HG02885 (cell line): ENCODE results near the gene LNX2.

ENCODE experiments used
- ATAC-seq: cut with Tn5 transposase; IDR thresholded peaks from one replicate; pipeline ENCODE4 v1.9.1; 2021; ENCODE audit warnings: mild to moderate bottlenecking; ENCODE audit not compliant: unreplicated experiment, poor library complexity

The LNX2 gene

DNA sequence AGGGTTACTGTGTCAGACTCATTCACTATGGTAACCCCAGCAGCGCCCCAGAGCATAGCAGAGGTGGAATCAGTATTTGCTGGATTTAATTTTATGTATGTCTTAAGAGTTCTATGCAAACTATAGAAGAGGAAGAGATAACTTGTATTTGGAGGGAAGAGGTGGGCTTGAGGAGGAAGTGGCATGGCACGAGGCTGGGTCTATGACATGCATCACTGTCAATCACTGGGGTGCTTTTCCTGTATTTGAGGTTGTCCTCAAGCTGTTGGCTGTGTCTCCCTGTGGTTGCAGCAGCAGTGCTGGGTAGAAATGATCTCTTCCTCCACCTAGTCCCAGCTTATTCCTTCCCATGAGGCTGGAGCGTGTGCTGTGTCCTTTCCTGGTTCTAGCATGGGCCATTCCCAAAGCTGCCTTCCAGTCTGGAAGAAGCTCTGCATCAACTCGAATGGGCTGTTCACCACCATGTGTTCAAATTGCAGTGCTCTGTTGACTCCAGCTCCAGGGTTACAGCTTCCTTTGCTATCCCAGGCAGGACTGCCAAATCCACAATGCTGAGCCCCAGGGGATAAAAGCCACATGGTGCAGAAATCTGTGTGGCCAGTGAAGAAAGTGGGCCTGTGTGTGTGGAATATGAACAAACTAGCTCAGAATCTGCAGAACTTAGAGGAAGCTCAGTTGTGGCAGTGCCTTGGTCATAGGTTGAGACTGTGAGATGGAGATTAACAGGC lies 96.8 kb downstream of the LNX2 start:
- ATAC-seq = no peak

DNA sequence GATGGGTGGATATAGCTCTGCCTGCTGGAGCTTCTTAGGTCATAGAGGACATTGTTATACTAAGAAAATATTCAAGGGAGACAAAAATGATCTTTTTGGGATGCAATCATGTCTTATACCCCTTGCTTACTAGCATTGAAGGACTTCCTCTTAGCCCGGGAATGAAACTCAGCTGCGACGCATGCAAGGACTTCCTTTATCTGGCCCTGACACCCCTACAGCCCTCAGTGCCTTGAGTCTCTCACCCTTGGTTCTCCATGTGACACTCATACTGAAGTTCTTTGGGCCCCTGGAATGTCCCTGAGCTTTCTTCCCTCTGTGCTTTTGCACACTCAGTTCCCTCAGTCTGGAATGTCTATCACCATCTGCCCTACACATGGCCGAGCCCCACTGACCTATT lies 97.5 kb downstream of the LNX2 start:
- no peak for ATAC-seq

DNA sequence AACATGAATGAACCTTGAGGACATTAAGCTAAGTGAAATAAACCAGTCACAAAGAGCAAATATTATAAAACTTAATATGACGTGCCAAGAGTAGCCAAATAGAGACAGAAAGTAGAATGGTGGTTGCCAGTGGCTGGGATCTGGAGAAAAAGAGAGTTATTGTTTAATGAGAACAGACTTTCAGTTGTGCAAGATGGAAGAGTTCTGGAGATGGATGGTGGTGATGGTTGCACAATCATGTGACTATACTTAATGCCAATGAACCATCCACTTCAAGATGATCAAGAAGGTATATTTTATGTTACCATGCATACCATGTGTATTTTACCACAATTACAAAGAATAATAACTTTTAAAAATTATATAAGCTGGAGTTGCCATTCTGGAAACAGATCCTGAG lies 104.2 kb downstream of the LNX2 start:
- no peak for ATAC-seq

DNA sequence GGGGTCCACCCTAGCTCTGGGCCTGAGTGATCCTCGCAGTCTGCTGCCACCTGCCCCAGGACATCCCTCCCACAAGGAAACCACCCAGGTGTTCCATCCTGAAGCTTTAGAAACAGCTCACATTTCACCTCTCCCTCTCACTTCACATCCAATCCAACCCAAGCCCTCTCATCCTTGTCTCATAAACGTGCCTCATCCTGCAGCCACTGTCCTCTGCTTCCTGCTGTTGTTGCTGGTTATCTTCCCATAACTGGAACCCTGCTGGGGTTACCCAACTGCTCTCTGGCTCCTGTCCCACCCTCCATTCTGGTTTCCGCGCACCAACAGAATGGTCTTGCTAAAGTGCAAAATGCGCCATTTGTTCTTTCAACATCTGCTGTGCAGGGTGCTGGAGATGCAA lies 110.2 kb downstream of the LNX2 start:
- ATAC-seq = no peak

DNA sequence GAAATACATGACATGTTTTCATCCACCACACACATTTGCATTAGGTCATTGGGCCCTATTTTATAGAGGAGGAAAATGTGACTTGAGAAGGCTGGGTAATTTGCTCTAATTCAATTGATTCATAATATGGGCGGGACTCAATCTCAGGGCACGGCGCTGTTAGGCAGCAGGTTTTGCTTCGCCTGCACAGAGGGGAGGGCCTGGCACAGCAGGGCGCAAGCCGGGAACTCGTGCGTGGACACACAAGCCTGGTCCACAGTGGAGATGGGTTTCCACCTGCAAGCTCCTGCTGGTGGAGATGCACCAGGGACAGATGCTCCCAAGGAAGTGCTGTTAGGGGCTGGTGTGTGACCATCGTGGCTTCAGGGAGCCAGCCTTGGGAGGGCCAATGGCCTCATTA lies 111.5 kb downstream of the LNX2 start:
- ATAC-seq = no peak

DNA sequence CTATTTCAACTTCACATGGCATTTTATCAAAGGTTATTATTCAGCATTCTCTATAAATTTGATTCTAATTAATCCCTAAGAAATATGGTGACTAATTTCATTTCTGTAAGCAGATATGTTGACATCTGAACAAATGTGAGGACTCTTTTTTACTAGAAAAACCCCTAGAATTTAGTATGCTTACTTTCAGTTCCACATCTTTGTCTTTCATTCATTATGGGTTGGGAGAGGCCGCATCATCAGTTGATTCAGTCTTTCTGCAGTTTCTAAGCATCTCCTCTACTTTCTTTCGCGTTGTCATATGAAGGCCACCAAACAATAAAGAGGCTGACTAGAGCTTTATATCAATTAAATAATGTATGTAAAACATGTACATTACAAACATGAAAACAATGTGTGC lies 114.5 kb downstream of the LNX2 start:
- no peak for ATAC-seq

DNA sequence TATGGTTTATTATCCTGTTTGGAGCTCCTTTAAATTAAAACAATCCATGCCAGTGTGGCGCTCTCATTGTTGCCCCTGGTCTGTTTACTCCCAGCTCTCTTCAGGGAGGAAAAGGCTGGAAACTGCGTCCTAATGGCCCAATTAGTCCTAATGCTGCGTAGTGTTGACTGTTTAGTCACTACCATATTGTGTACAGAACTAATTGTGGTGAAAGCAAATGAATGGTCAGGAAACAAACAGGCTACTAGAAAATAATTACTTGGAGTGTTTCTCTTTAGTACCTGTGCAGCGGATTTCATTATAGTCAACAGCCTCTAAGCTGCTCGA lies 115.5 kb downstream of the LNX2 start:
- no peak for ATAC-seq

DNA sequence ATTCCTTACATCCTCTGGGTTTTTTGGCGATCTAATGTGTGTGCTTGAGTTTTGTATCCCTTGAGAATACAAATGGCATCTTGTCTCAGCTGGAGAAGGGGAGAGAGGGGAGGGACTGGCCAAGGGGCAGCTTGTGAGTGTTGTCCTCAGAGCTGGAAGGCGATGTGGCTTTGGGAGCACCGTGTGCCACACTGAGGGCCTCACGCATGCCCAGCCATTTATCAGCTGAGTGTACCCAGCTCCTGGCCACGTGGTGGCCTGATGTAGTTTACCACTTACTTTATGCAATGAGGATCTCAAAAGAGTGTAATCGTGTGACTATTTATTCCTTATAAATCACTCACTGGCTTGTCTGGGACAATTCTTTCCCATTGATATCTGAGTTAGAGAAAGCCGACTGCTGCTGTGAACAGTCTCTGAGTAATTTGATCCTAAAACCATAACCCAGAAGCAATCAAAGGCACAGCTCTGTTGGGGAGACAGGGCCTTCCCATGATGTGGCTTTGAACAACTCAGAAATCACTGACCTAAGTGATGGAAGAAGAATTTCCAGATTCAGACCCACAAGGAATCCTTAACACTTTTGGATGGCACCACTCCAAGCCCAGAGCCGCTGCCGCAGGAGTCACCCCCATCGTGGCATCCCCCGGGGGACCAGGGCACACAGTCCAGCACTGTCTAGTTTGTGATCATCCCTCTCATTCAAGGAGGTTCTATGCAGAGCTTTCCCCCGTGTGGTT lies 116.0 kb downstream of the LNX2 start:
- ATAC-seq = no peak

DNA sequence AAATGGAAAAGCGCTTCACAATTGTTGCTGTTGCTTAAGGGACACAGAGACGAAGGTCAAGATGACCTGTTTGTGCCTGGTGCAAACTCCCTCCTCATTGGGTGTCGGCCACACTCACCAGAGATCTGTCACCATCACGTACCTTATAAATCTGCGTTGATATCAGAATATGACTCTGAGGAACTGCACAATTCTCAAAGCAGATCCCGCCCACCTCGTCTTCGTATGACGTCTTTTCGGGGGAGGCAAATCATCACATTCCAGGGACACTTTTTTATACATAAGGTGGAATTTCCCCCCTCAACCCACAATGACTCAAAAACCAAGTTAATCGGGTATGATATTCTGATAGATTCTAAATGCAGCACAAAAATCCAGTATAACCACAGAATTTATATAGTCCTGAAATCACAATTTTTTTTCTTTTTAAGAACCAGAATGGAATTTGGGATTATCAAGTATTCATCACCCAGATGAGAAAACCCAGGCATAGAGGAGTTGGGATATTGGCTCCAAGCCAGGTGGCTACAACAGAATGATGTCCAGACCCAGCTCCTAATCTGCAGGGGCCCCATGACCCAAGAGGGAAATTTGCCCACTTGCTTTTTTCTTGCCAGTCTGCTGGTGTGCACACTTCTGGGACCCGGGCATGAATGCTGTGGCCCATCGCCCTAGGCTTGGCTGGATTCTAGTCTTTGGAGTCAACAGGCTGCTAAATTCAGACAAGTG lies 119.4 kb downstream of the LNX2 start:
- no peak for ATAC-seq

DNA sequence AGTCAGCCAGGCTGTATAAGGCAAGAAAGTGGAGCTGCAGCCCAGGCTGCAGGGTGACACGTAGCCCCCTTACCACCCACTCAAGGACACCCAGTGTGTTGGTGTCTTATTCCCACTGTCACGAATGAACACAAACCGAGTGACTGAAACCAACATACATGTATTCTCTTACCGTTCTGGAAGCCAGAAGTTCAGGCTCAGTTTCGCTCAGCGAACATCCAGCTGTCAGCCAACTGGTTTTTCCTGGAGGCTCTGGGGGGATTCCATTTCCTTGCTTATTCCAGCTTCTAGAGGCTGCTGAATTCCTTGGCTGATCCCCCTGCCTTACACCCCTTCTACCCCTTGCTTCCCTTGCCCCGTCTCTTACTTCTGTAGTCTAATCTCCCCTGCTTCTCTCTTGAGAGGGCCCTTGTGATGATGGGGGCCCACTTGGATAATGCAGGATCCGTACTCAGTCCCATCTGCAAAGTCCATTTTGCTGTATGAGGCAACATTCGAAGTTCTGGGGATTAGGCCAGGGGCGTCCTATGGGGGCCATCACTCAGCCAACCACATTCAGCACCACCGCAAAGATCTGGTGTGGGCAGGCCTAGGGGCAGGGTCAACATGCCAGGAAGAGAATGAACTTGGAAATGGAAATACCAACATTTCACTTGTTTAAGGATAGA lies 122.6 kb downstream of the LNX2 start:
- no peak for ATAC-seq

DNA sequence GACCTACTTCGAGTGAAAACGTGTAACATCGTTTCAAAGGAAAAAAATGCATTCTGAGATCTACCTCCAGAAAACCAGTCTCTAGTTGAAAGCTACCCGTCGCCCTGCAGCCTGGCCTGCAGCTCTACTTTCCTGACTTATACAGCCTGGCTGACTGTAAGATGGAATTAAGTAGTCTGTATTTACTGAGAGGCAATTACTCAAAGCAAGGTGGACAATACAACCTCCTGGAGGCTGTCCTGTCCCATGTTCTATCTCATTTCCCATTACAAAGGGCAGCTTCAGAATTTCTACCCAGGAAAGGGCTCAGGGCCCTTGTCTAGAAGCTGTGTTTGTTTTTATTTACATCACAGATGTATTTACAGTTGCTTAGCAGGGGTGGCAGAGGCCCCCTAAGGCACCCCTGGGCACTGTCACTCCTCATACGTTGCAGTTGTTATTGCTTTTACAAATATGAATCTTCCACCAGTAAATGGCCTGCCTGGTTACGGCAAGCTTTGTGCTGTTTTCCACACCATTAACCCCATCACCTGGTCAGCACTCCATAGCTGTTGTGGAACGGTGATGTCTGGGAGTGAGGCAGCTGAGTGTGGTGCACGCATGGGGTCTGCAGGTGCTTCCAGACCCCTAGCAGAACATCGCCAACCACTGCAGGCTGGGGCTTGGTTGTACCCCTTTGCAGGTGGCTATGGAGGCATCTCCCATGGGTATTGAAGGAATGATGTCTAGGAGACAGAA lies 123.6 kb downstream of the LNX2 start:
- ATAC-seq = no peak

DNA sequence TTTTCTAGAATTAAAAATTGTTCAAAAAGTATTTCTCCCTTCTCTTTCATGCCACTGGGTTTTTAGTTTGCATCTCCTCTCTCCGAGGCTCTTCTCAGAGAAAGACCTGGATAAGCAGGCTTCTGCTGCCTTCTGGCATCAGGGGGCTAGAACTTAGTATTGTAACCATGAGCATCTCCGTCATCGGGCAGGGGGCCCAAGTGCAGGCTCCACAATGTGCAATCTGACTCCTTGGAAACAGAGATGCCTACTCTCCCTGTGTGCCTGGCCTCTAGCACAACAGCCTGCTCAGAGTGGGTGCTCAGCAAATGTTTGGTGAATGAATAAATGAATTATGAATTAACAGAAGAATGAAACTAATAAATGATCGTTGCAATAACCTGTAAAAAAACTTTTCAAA lies 124.3 kb downstream of the LNX2 start:
- no peak for ATAC-seq
